Neuron (in vitro differentiated cells): ENCODE results near the gene RLN2.

Experiments used
- H2AFZ ChIP-seq: one replicate; pipeline ENCODE4 v1.6.1; 2013; ENCODE audit warnings: low read depth, mild to moderate bottlenecking, inconsistent platforms, low read length, moderate library complexity
- H3K27me3 ChIP-seq: one replicate; pipeline ENCODE4 v1.6.1; 2013; ENCODE audit warnings: low read length; ENCODE audit not compliant: insufficient read depth
- H3K36me3 ChIP-seq: one replicate; pipeline ENCODE4 v1.6.1; 2013; ENCODE audit warnings: low read length; ENCODE audit not compliant: insufficient read depth
- H3K4me1 ChIP-seq: one replicate; pipeline ENCODE4 v1.6.1; 2013; ENCODE audit warnings: low read length; ENCODE audit not compliant: insufficient read depth
- H3K4me3 ChIP-seq: 2 replicates; pipeline ENCODE4 v1.5.1; 2013; ENCODE audit warnings: mild to moderate bottlenecking, low read length, moderate library complexity
- H3K9me3 ChIP-seq: one replicate; pipeline ENCODE4 v1.6.1; 2013; ENCODE audit warnings: low read length

RLN2 gene

GRCh38 chr9:5310851-5311250 is 6.3 kb upstream of the RLN2 start:
- Histone ChIP-seq H3K9me3 (peaks cover 8% of the 10 kb centered on the region), H2AFZ (no peak overlapping the region), H3K27me3 (no peaks in the 10 kb centered on the region), H3K4me1 (peaks cover 3% of the 10 kb centered on the region), H3K4me3 (no peak overlapping the region), H3K36me3 (no peaks in the 10 kb centered on the region)

- H3K9me3 ChIP-seq: no peaks in the 10 kb centered on the region
- no peak overlapping the region for H2AFZ ChIP-seq
- peaks cover 3% of the 10 kb centered on the region for H3K4me1 ChIP-seq
- no peaks in the 10 kb centered on the region for H3K27me3 ChIP-seq
- no peak overlapping the region for H3K4me3 ChIP-seq
- H3K36me3 ChIP-seq: no peaks in the 10 kb centered on the region
Measured at GRCh38 chr9:5305741-5306140, 1.2 kb upstream of the RLN2 start.

GRCh38 chr9:5301544-5301943 is 3.0 kb downstream of the RLN2 start:
- Histone ChIP-seq H3K9me3 (no peaks in the 10 kb centered on the region), H3K4me1 (no peaks in the 10 kb centered on the region), H3K4me3 (no peak overlapping the region), H3K27me3 (no peaks in the 10 kb centered on the region), H2AFZ (no peak overlapping the region), H3K36me3 (no peaks in the 10 kb centered on the region)

- no peak overlapping the region for H2AFZ ChIP-seq
- no peak overlapping the region for H3K4me3 ChIP-seq
- no peaks in the 10 kb centered on the region for H3K36me3 ChIP-seq
- H3K9me3 ChIP-seq: no peaks in the 10 kb centered on the region
- H3K4me1 ChIP-seq: no peaks in the 10 kb centered on the region
- no peaks in the 10 kb centered on the region for H3K27me3 ChIP-seq
Measured at GRCh38 chr9:5292141-5292540, 12.4 kb downstream of the RLN2 start.

DNA sequence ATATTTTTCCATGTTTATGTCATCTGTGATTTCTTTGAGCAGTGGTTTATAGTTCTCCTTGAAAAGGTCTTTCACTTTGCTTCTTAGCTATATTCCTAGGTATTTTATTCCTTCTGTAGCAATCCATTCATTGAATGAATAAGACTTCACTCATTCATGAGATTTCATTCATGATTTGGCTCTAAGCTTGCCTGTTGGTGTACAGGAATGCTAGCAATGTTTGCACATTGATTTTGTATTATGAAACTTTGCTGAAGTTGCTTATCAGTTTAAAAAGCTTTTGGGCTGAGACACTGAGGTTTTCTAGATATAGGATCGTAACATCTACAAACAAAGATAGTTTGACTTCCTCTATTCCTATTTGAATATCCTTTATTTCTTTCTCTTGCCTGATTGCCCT is 15.9 kb downstream of the RLN2 start:
- Histone ChIP-seq H3K27me3 (no peaks in the 10 kb centered on the region), H3K4me1 (no peaks in the 10 kb centered on the region), H3K36me3 (no peaks in the 10 kb centered on the region), H3K4me3 (no peak overlapping the region), H3K9me3 (no peaks in the 10 kb centered on the region), H2AFZ (no peak overlapping the region)

DNA sequence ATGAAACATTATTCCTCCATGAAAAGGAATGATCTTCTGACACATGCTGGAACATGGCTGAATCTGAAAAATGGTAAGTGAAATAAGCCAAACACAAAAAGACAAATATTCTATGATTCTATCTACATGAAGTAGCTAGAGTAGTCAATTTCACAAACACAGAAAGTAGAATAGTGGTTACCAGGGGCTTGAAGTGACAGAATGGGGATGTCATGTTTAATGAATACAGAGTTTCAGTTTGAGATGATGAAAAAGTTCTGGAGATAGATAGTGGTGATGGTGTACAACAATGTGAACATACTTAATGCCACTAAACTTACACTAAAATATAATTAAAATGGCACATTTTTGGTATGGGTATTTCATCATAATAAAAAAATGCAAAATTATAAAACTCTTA is 18.3 kb downstream of the RLN2 start:
- Histone ChIP-seq H3K4me3 (no peak overlapping the region), H3K9me3 (no peaks in the 10 kb centered on the region), H3K27me3 (no peaks in the 10 kb centered on the region), H3K36me3 (no peaks in the 10 kb centered on the region), H2AFZ (no peak overlapping the region), H3K4me1 (no peaks in the 10 kb centered on the region)

- no peak overlapping the region for H3K4me3 ChIP-seq
- no peaks in the 10 kb centered on the region for H3K4me1 ChIP-seq
- H2AFZ ChIP-seq: no peak overlapping the region
- H3K27me3 ChIP-seq: no peaks in the 10 kb centered on the region
- H3K36me3 ChIP-seq: no peaks in the 10 kb centered on the region
- H3K9me3 ChIP-seq: no peaks in the 10 kb centered on the region
Measured at GRCh38 chr9:5278486-5278885, 26.0 kb downstream of the RLN2 start.

DNA sequence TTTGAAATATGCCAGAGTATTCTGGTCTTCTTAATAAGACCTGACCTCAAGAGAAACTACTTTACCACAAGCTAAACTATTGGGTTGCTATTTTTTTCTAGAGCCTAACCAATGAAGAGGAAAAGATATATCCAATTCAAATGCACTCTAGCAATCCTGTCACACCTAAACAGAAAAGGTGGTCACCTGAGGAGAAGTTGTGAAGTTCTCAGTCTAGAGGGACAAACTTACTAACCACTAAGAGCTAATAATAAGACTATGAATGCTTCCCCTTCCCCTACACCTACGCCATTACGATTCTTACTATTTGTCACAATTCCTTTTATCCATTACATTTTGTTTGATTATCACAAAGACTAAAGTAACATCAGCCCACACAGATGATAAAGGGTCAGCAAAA is 29.7 kb downstream of the RLN2 start:
- no peaks in the 10 kb centered on the region for H3K27me3 ChIP-seq
- no peaks in the 10 kb centered on the region for H3K9me3 ChIP-seq
- H3K36me3 ChIP-seq: no peaks in the 10 kb centered on the region
- H3K4me3 ChIP-seq: no peak overlapping the region
- H2AFZ ChIP-seq: no peak overlapping the region
- no peaks in the 10 kb centered on the region for H3K4me1 ChIP-seq

DNA sequence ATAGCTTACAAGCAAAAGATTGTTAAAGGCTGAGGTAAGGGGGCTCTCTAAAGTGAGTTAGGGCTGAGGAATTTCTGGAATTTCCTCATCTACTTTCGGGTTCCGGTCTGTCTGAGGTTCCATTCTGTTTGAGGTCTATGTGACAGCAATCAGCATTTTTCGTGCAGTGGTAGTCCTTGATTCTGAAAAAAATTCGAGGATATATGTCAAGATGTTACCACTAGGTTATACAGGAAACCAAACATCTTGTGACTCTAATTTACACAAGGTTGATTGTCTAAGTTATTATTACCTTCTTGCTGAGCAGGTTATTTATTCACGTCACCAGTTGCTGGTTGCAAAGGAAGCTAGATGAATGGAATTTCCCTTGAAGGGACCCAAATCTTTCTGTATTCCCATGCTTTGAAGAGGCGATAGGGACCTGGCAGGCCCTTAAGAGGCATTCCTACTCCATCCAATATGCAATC is 35.2 kb downstream of the RLN2 start:
- no peak overlapping the region for H2AFZ ChIP-seq
- no peaks in the 10 kb centered on the region for H3K27me3 ChIP-seq
- H3K4me1 ChIP-seq: peaks cover 4% of the 10 kb centered on the region
- no peaks in the 10 kb centered on the region for H3K36me3 ChIP-seq
- no peaks in the 10 kb centered on the region for H3K9me3 ChIP-seq
- no peak overlapping the region for H3K4me3 ChIP-seq

GRCh38 chr9:5265939-5266338 is 38.6 kb downstream of the RLN2 start:
- no peak overlapping the region for H3K4me3 ChIP-seq
- no peak overlapping the region for H2AFZ ChIP-seq
- peaks cover 4% of the 10 kb centered on the region for H3K4me1 ChIP-seq
- H3K36me3 ChIP-seq: no peaks in the 10 kb centered on the region
- H3K9me3 ChIP-seq: no peaks in the 10 kb centered on the region
- no peaks in the 10 kb centered on the region for H3K27me3 ChIP-seq

- peaks cover 3% of the 10 kb centered on the region for H3K4me1 ChIP-seq
- H2AFZ ChIP-seq: no peak overlapping the region
- no peaks in the 10 kb centered on the region for H3K9me3 ChIP-seq
- H3K27me3 ChIP-seq: no peaks in the 10 kb centered on the region
- no peaks in the 10 kb centered on the region for H3K36me3 ChIP-seq
- no peak overlapping the region for H3K4me3 ChIP-seq
Measured at GRCh38 chr9:5264219-5264595, 40.3 kb downstream of the RLN2 start.

- no peaks in the 10 kb centered on the region for H3K27me3 ChIP-seq
- no peak overlapping the region for H3K4me3 ChIP-seq
- H3K4me1 ChIP-seq: no peaks in the 10 kb centered on the region
- no peaks in the 10 kb centered on the region for H3K36me3 ChIP-seq
- no peak overlapping the region for H2AFZ ChIP-seq
- H3K9me3 ChIP-seq: no peaks in the 10 kb centered on the region
Measured at GRCh38 chr9:5263351-5264218, 40.9 kb downstream of the RLN2 start.
